ENCODE data around the gene POLR2L.

DNA sequence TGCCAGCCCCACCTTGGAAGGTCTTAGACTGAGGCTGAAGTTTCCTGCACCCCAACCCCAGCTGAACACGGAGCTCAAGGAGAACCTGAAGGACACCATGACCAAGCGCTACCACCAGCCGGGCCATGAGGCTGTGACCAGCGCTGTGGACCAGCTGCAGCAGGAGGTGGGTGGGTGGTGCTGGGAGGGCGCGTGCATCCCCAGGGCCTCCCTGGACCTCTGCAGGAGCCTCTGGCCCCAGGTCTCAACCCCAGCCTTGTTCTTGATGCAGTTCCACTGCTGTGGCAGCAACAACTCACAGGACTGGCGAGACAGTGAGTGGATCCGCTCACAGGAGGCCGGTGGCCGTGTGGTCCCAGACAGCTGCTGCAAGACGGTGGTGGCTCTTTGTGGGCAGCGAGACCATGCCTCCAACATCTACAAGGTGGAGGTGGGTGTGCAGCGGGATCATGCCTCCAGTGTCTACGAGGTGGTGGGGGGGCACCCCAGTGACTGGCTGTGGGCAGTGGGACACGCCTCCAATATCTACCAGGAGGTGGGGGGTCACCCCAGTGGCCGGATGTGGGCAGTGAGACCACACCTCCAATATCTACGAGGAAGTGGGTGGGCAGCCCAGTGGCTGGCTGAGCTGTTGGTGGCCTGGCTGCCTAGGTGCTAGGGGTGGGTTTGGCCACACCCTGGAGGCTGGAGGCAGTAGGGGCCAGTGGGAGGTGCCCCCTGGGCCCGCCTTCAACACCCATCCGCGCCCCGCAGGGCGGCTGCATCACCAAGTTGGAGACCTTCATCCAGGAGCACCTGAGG, 4.9 kb downstream of the POLR2L start:
- TF ChIP-seq, protein P1, sequence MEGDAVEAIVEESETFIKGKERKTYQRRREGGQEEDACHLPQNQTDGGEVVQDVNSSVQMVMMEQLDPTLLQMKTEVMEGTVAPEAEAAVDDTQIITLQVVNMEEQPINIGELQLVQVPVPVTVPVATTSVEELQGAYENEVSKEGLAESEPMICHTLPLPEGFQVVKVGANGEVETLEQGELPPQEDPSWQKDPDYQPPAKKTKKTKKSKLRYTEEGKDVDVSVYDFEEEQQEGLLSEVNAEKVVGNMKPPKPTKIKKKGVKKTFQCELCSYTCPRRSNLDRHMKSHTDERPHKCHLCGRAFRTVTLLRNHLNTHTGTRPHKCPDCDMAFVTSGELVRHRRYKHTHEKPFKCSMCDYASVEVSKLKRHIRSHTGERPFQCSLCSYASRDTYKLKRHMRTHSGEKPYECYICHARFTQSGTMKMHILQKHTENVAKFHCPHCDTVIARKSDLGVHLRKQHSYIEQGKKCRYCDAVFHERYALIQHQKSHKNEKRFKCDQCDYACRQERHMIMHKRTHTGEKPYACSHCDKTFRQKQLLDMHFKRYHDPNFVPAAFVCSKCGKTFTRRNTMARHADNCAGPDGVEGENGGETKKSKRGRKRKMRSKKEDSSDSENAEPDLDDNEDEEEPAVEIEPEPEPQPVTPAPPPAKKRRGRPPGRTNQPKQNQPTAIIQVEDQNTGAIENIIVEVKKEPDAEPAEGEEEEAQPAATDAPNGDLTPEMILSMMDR (IDR thresholded peaks at IDR 0.05), result no peak
- no peak for TF ChIP-seq POLR2A (IDR thresholded peaks at IDR 0.05)

Measured in uterus (tissue), 2 donors.